Liver (tissue), 3 donors: ENCODE data around the gene EPB41L3.

ENCODE experiments used
- ATF3 ChIP-seq: IDR thresholded peaks from 2 replicates; pipeline ENCODE4 v1.6.1; 2016; ENCODE audit warnings: antibody characterized with exemption
- CTCF ChIP-seq: fragments of 150-350 bp; IDR thresholded peaks from 2 replicates; pipeline ENCODE4 v1.5.1; 2017; ENCODE audit warnings: improper control_type of control experiment, low read depth, low read length; ENCODE audit not compliant: missing input control
- EGR1 ChIP-seq, 2 donors: IDR thresholded peaks; 2 replicates each; pipeline ENCODE4 v1.6.1; 2016 to 2018; ENCODE audit warnings: antibody characterized with exemption in 2 of 2, low read depth in 2 of 2
- GABPA ChIP-seq, 2 donors: IDR thresholded peaks in 1 of 2; conservative IDR thresholded peaks in 1 of 2; 2 replicates each; pipeline ENCODE4 v1.6.1; 2016; ENCODE audit warnings: antibody characterized with exemption in 2 of 2, mild to moderate bottlenecking in 1 of 2, moderate library complexity in 1 of 2
- HNF4A ChIP-seq, 2 donors: conservative IDR thresholded peaks; 2 replicates each; pipeline ENCODE4 v1.6.1; 2016; ENCODE audit warnings: antibody characterized with exemption in 2 of 2, mild to moderate bottlenecking in 2 of 2
- JUND ChIP-seq, 2 donors: IDR thresholded peaks; 2 replicates each; pipeline ENCODE4 v1.6.1; 2016; ENCODE audit warnings: antibody characterized with exemption in 2 of 2
- MAX ChIP-seq: IDR thresholded peaks from 2 replicates; pipeline ENCODE4 v1.6.1; 2016; ENCODE audit warnings: antibody characterized with exemption
- NR2F2 ChIP-seq: IDR thresholded peaks from 2 replicates; pipeline ENCODE4 v1.6.1; 2016; ENCODE audit warnings: antibody characterized with exemption
- RAD21 ChIP-seq, 2 donors: IDR thresholded peaks; 2 replicates each; pipeline ENCODE4 v1.6.1; 2016; ENCODE audit warnings: antibody characterized with exemption in 2 of 2, mild to moderate bottlenecking in 2 of 2
- REST ChIP-seq: IDR thresholded peaks from 2 replicates; pipeline ENCODE4 v1.6.1; 2016; ENCODE audit warnings: antibody characterized with exemption, mild to moderate bottlenecking
- SP1 ChIP-seq: IDR thresholded peaks from 2 replicates; pipeline ENCODE4 v1.6.1; 2018; ENCODE audit warnings: antibody characterized with exemption, mild to moderate bottlenecking
- TAF1 ChIP-seq: conservative IDR thresholded peaks from 2 replicates; pipeline ENCODE4 v1.6.1; 2016; ENCODE audit warnings: antibody characterized with exemption, mild to moderate bottlenecking
- YY1 ChIP-seq: IDR thresholded peaks from 2 replicates; pipeline ENCODE4 v1.6.1; 2016; ENCODE audit warnings: antibody characterized with exemption, mild to moderate bottlenecking
- ZBTB33 ChIP-seq: IDR thresholded peaks from 2 replicates; pipeline ENCODE4 v1.6.1; 2016; ENCODE audit warnings: antibody characterized with exemption
- donor health status: healthy.
- donor health status: healthy.

- TF ChIP-seq CTCF, result no peak
- TF ChIP-seq SP1, result no peak
- TF ChIP-seq MAX, result no peak
- TF ChIP-seq RAD21 (IDR thresholded peaks at IDR 0.05), result no peak
- TF ChIP-seq NR2F2, result no peak
- no peak for TF ChIP-seq GABPA (IDR thresholded peaks at IDR 0.05 in 1 of 2, conservative IDR thresholded peaks at IDR 0.05 in 1 of 2)
- no peak for TF ChIP-seq REST
- no peak for TF ChIP-seq EGR1 (IDR thresholded peaks at IDR 0.05; ENCODE audit: low read depth in 2 of 2)
- TF ChIP-seq JUND (IDR thresholded peaks at IDR 0.05), result no peak
- TF ChIP-seq TAF1, result no peak
- TF ChIP-seq ZBTB33, result no peak
- no peak for TF ChIP-seq YY1
- no peak for TF ChIP-seq ATF3
- TF ChIP-seq HNF4A (conservative IDR thresholded peaks at IDR 0.05), result no peak
Observed at GRCh38 chr18:5498452-5498851, 45.3 kb downstream of the EPB41L3 start.
